ENCODE results near the gene CDK5. TPM values are rescaled to one million over a fixed set of nuclear protein-coding genes. Genes with fewer than 3 reads are reported as not detected.

CDK5 gene
- total RNA-seq, 1 experiment from 2014 or later, result 23.8 TPM

DNA sequence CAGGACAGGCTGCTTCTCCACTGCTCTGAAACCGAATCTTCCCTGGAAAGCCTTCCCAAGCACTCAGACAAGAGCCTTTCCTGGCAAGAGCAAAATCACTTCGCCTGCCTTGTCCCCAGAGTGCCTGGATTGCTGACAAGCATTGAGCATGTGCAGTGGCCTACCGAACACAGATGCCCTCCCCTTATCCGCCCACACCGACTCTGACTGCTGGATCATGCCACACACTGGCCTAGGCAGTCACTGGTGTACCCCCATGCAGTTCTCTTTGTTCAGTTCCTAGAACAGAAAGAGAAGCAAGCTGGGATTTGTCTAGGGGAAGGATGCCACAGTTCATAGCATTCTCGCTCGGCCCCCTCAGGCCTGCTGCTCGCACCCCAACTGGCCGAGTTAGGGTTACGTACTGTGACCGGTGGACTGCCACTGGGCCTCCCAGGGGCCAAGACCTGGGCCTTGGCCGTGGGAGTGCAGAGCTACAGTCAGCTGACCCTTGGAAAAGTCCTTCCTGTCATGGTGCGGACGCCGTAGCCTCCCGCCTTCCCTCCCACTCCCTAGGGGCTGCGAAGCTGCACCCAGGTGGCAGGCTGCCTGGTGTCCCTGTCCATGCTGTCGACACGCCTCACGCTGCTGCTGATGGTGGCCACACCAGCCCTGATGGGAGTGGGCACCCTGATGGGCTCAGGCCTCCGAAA, 22.5 kb downstream of the CDK5 start:
- Mint-ChIP-seq H3K27me3 (ENCODE audit: insufficient read depth, unreplicated experiment) (no peaks in the 10 kb centered on the region), H3K4me3 (ENCODE audit: unreplicated experiment) (no peak overlapping the region), H3K36me3 (ENCODE audit: insufficient read depth, unreplicated experiment) (peaks cover 6% of the 10 kb centered on the region), H3K27ac (ENCODE audit: unreplicated experiment) (peak overlapping the region; percentile 42), H3K9me3 (ENCODE audit: unreplicated experiment) (no peaks in the 10 kb centered on the region), H3K4me1 (ENCODE audit: low read depth, unreplicated experiment) (peaks cover 5% of the 10 kb centered on the region)
- intact Hi-C loops (cut with micrococcal nuclease; ENCODE audit: unreplicated experiment), result no loop called here
- Histone ChIP-seq H3K36me3 (ENCODE audit: control insufficient read depth, insufficient read depth, low read length) (no peaks in the 10 kb centered on the region), H3K9me3 (no peaks in the 10 kb centered on the region), H3K27me3 (replicated peaks; ENCODE audit: control insufficient read depth, insufficient read depth, low read length) (no peaks in the 10 kb centered on the region), H3K4me3 (ENCODE audit: low read depth, low read length) (no peak overlapping the region), H3K4me1 (peaks cover 12% of the 10 kb centered on the region)
- no TSS peak for BruUV-seq (replicated peaks)
- no peak for DNase-seq
- TF ChIP-seq CTCF (IDR thresholded peaks at IDR 0.05; ENCODE audit: insufficient read depth in 1 of 2, low read depth in 1 of 2, low read length in 1 of 2, severe bottlenecking in 1 of 2, unreplicated experiment in 1 of 2), result no peak
- ChIA-PET CTCF (no interaction called here), POLR2A (no interaction called here)

- ChIA-PET CTCF (no interaction called here), POLR2A (no interaction called here)
- no peak overlapping the region for H3K27ac Mint-ChIP-seq (ENCODE audit: unreplicated experiment)
- no peaks in the 10 kb centered on the region for H3K27me3 ChIP-seq (replicated peaks; ENCODE audit: control insufficient read depth, insufficient read depth, low read length)
- H3K4me1 Mint-ChIP-seq (ENCODE audit: low read depth, unreplicated experiment), result peaks cover 5% of the 10 kb centered on the region
- no peaks in the 10 kb centered on the region for H3K36me3 ChIP-seq (ENCODE audit: control insufficient read depth, insufficient read depth, low read length)
- no peaks in the 10 kb centered on the region for H3K9me3 Mint-ChIP-seq (ENCODE audit: unreplicated experiment)
- H3K4me1 ChIP-seq, result peaks cover 10% of the 10 kb centered on the region
- no peak for DNase-seq
- intact Hi-C loops (cut with micrococcal nuclease; ENCODE audit: unreplicated experiment), result no loop called here
- no peak overlapping the region for H3K4me3 Mint-ChIP-seq (ENCODE audit: unreplicated experiment)
- no peak overlapping the region for H3K4me3 ChIP-seq (ENCODE audit: low read depth, low read length)
- no peaks in the 10 kb centered on the region for H3K9me3 ChIP-seq
- no TSS peak for BruUV-seq (replicated peaks)
- no peaks in the 10 kb centered on the region for H3K27me3 Mint-ChIP-seq (ENCODE audit: insufficient read depth, unreplicated experiment)
- no peak for TF ChIP-seq CTCF (IDR thresholded peaks at IDR 0.05; ENCODE audit: insufficient read depth in 1 of 2, low read depth in 1 of 2, low read length in 1 of 2, severe bottlenecking in 1 of 2, unreplicated experiment in 1 of 2)
- peaks cover 6% of the 10 kb centered on the region for H3K36me3 Mint-ChIP-seq (ENCODE audit: insufficient read depth, unreplicated experiment)
Observed at GRCh38 chr7:151034312-151035025, 23.2 kb downstream of the CDK5 start.

DNA sequence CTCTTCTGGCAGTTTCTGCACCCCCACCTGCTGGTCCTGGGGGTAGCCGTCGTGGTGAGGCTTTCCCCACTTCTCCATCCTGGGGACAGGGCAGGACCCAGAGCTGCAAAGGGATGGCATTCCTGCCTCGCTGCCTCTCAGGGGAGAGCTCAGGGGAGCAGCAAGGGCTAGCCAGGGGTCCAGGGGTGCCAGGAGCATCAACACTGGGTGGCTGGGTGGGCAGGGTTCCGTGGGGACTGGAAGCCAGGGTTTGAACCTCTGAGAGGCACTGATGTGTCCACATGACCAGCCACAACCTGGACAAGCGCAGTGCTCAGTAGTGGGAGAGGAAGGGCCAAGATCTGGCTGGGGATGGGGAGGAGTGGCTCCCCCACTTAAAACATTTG, 23.8 kb downstream of the CDK5 start:
- peaks cover 3% of the 10 kb centered on the region for H3K4me1 Mint-ChIP-seq (ENCODE audit: low read depth, unreplicated experiment)
- no peaks in the 10 kb centered on the region for H3K36me3 ChIP-seq (ENCODE audit: control insufficient read depth, insufficient read depth, low read length)
- intact Hi-C loops (cut with micrococcal nuclease; ENCODE audit: unreplicated experiment), result no loop called here
- no peak overlapping the region for H3K27ac Mint-ChIP-seq (ENCODE audit: unreplicated experiment)
- H3K27me3 Mint-ChIP-seq (ENCODE audit: insufficient read depth, unreplicated experiment), result no peaks in the 10 kb centered on the region
- H3K36me3 Mint-ChIP-seq (ENCODE audit: insufficient read depth, unreplicated experiment), result peaks cover 8% of the 10 kb centered on the region
- no peaks in the 10 kb centered on the region for H3K27me3 ChIP-seq (replicated peaks; ENCODE audit: control insufficient read depth, insufficient read depth, low read length)
- H3K4me1 ChIP-seq, result peaks cover 3% of the 10 kb centered on the region
- TF ChIP-seq CTCF (IDR thresholded peaks at IDR 0.05; ENCODE audit: insufficient read depth in 1 of 2, low read depth in 1 of 2, low read length in 1 of 2, severe bottlenecking in 1 of 2, unreplicated experiment in 1 of 2), result no peak
- no peaks in the 10 kb centered on the region for H3K9me3 Mint-ChIP-seq (ENCODE audit: unreplicated experiment)
- no peaks in the 10 kb centered on the region for H3K9me3 ChIP-seq
- H3K4me3 ChIP-seq (ENCODE audit: low read depth, low read length), result no peak overlapping the region
- no peak overlapping the region for H3K4me3 Mint-ChIP-seq (ENCODE audit: unreplicated experiment)
- no peak for DNase-seq
- ChIA-PET CTCF (no interaction called here), POLR2A (no interaction called here)
- BruUV-seq (replicated peaks), result no TSS peak
